Thymus (tissue), 11 donors: ENCODE measurements around the gene EDARADD. TPM values are rescaled to one million over a fixed set of nuclear protein-coding genes. Genes with fewer than 3 reads are reported as not detected.
A peak's percentile ranks its signal among the peaks of the same experiment; 100 is the strongest.
"Not testable (repeated sequence)": the region's sequence is repeated elsewhere in the genome, so short reads cannot be mapped to it uniquely, and the experiment has no call there.

Experiments
- DNase-seq, 9 donors: peaks; one replicate each; pipeline ENCODE4 v3.0.0-alpha.2; 2013; ENCODE audit warnings: low spot score in 9 of 9, low read depth in 6 of 9, missing footprints in 1 of 9
- H3K27ac ChIP-seq, 2 donors: one replicate each; pipeline ENCODE4 v1.5.1; 2013; ENCODE audit warnings: control low read depth in 1 of 2, low read depth in 1 of 2, low read length in 1 of 2, mild to moderate bottlenecking in 1 of 2, moderate library complexity in 1 of 2
- H3K27me3 ChIP-seq, 2 donors: one replicate each; pipeline ENCODE4 v1.5.1; 2013; ENCODE audit warnings: low read length in 1 of 2; ENCODE audit not compliant: control insufficient read depth in 2 of 2, insufficient read depth in 1 of 2
- H3K36me3 ChIP-seq, 2 donors: one replicate each; pipeline ENCODE4 v1.5.1; 2013; ENCODE audit warnings: low read length in 1 of 2, mild to moderate bottlenecking in 1 of 2, moderate library complexity in 1 of 2; ENCODE audit not compliant: control insufficient read depth in 2 of 2, insufficient read depth in 2 of 2
- H3K4me1 ChIP-seq, 2 donors: one replicate each; pipeline ENCODE4 v1.5.1; 2013; ENCODE audit warnings: low read length in 2 of 2; ENCODE audit not compliant: control insufficient read depth in 2 of 2, insufficient read depth in 2 of 2
- H3K4me3 ChIP-seq, 2 donors: one replicate each; pipeline ENCODE4 v1.5.1; 2013; ENCODE audit warnings: low read length in 2 of 2, control low read depth in 1 of 2, mild to moderate bottlenecking in 1 of 2
- H3K9me3 ChIP-seq, 2 donors: one replicate each; pipeline ENCODE4 v1.5.1; 2013; ENCODE audit warnings: low read length in 1 of 2, mild to moderate bottlenecking in 1 of 2; ENCODE audit not compliant: control insufficient read depth in 2 of 2, insufficient read depth in 1 of 2
- WGBS: extraction: QIAGEN DNeasy Blood & Tissue Kit; methylation state at CpG from one replicate; pipeline ENCODE4 v1.1.7; 2013; 5-methylcytosine and 5-hydroxymethylcytosine counted together
- polyA plus RNA-seq: library from polyadenylated mRNA; stranded (reverse); fragments of 200-250 nt; gene quantifications from one replicate; pipeline ENCODE4 v1.2.3, GENCODE V29; 2013
- total RNA-seq: library from RNA; stranded (reverse); fragments of 120-200 nt; gene quantifications from one replicate; pipeline ENCODE4 v1.2.4, GENCODE V29; 2013
- donor health status: healthy.

Gene EDARADD
- total and polyA plus RNA-seq, 2 donors = 3.3 to 4.2 TPM

DNA sequence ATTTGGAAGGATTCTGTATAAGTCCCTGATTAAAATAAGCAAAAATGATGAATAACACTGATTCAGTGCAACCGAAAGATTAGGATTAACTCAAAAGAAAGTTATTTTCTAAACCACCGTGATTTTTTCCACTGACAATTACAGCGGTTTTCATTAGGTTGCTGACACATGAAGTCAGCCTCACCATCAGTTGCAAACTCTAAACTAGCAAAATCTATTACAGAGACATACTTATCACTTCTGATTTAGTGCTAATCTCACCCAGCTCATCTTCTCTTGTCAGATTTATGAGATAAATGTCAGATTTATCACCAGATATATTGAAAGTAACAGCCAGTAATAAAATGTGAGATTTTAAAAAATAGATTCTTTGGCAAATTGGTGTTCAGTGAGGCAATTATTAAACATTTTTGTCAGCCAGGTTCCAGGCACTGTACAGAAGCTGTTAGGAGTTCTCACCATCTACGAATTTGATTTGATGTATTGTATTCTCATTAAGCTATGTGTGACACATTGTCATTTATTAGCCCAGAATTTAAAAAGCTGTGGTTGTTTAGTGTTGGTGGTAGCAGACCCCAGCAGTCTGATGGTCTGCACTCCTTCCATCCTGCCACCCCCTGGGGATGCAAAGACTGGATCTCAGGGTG, 92.4 kb downstream of the EDARADD start:
- H3K27ac ChIP-seq = no peak overlapping the region
- H3K4me1 ChIP-seq = peaks cover 0 to 3% of the 10 kb centered on the region in 2 donors
- H3K9me3 ChIP-seq = peaks cover 0 to 1% of the 10 kb centered on the region in 2 donors
- H3K36me3 ChIP-seq = no peaks in the 10 kb centered on the region
- peaks cover 0 to 15% of the 10 kb centered on the region in 2 donors for H3K27me3 ChIP-seq
- H3K4me3 ChIP-seq = no peak overlapping the region
- no peak for DNase-seq
- 93% methylated on average over 4 of the region's 4 CpGs for WGBS

GRCh38 chr1:236489161-236489560, 95.1 kb downstream of the EDARADD start:
- H3K27ac ChIP-seq, DNase-seq, H3K9me3 ChIP-seq, H3K4me1 ChIP-seq, H3K36me3 ChIP-seq, H3K4me3 ChIP-seq: not testable (repeated sequence)
- H3K27me3 ChIP-seq = peaks cover 0 to 19% of the 10 kb centered on the region in 2 donors
- 94% methylated on average over 3 of the region's 3 CpGs for WGBS

DNA sequence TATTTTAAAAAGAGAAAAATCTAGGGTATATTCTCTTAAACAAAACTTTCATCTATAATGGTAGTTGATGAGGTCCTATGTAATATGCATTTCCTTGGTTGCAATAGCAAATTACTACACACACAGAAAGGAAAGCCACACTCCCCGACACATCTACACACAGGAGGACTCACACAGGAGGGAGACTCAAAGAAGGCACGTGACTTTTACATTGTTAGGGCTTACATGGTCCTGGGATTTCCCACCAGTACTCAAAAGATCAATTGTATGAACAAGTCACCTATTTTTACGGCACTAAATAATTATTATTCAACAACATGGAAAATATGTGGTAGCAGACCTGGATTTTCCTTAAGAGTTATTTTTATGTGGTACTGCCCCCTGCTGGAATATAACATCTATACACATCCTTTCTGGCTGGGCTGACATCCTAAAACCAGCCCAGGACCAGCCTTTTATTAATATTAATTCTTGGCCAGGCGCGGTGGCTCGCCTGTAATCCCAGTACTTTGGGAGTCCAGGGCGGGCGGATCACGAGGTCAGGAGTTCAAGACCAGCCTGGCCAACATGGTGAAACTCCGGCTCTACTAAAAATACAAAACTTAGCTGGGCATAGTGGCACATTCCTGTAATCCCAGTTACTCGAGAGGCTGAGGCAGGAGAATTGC, 95.8 kb downstream of the EDARADD start:
- H3K9me3 ChIP-seq = peaks cover 0 to 1% of the 10 kb centered on the region in 2 donors
- no peak overlapping the region for H3K4me3 ChIP-seq
- H3K27me3 ChIP-seq = peaks cover 0 to 19% of the 10 kb centered on the region in 2 donors
- H3K27ac ChIP-seq = no peak overlapping the region
- no peaks in the 10 kb centered on the region for H3K36me3 ChIP-seq
- peak in 3 of 9 donors; percentile 23 to 46 (median 36) for DNase-seq
- 72% methylated on average over 11 of the region's 11 CpGs for WGBS
- H3K4me1 ChIP-seq = peaks cover 0 to 6% of the 10 kb centered on the region in 2 donors

- peaks cover 0 to 1% of the 10 kb centered on the region in 2 donors for H3K9me3 ChIP-seq
- H3K27ac ChIP-seq = no peak overlapping the region
- peaks cover 0 to 6% of the 10 kb centered on the region in 2 donors for H3K4me1 ChIP-seq
- H3K4me3 ChIP-seq = no peak overlapping the region
- H3K36me3 ChIP-seq = no peaks in the 10 kb centered on the region
- WGBS = 72% methylated on average over 10 of the region's 10 CpGs
- no peak for DNase-seq
- peaks cover 0 to 19% of the 10 kb centered on the region in 2 donors for H3K27me3 ChIP-seq
These were observed 97.5 kb downstream of the EDARADD start for GRCh38 chr1:236491469-236492136.

GRCh38 chr1:236492378-236492777, 98.3 kb downstream of the EDARADD start:
- peaks cover 0 to 6% of the 10 kb centered on the region in 2 donors for H3K4me1 ChIP-seq
- WGBS = 98% methylated on average over 2 of the region's 2 CpGs

GRCh38 chr1:236494082-236494481, 100.0 kb downstream of the EDARADD start:
- no peak overlapping the region for H3K4me3 ChIP-seq
- H3K27me3 ChIP-seq = peaks cover 0 to 19% of the 10 kb centered on the region in 2 donors
- H3K27ac ChIP-seq = no peak overlapping the region
- H3K36me3 ChIP-seq = no peaks in the 10 kb centered on the region
- H3K4me1 ChIP-seq = peaks cover 0 to 6% of the 10 kb centered on the region in 2 donors
- DNase-seq = no peak
- WGBS = 98% methylated on average over 11 of the region's 11 CpGs
- no peaks in the 10 kb centered on the region for H3K9me3 ChIP-seq

More at GRCh38 chr1:236492378-236492777, 98.3 kb downstream of the EDARADD start:
- H3K27me3 ChIP-seq = peaks cover 0 to 19% of the 10 kb centered on the region in 2 donors
- H3K9me3 ChIP-seq = no peaks in the 10 kb centered on the region
- H3K36me3 ChIP-seq = no peaks in the 10 kb centered on the region
- no peak overlapping the region for H3K27ac ChIP-seq
- no peak overlapping the region for H3K4me3 ChIP-seq
- no peak for DNase-seq

DNA sequence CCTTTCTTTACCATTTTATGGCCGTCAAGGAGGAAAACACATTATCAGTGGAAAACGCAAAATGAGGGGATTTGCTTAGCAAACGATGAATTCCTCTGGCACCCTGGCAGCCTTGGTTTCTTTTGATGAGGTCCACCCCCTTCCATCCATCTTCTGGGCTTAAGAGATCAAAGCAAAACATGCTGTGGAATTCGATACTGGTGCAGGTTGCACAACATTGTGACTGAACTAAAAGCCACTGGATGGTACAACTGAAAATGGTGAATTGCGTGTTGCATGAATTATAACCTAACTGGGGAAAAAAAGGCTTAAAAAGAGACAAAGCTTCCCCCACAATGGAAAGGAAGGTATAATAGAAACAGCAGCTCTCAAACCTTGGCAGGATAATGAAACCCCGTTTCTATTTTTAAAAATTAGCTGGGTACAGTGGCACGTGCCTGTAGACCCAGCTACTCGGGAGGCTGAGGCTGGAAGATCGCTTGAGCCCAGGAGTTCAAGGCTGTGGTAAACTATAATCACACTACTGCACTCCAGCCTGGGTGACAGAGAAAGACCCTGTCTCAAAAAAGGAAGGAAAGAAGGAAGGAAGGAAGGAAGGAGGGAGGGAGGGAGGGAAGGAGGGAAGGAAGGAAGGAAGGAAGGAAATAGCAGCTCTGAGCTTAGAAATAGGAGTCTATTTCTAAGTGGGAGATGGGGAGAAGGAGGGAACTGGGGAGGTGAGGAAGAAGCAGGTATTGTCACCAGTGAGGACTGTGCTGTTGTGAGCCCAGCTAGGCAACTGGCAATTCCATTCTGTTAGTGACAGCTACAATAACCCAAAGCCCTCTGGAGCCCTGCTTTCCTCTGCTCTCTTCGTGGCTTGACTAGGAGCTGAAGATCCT, 100.7 kb downstream of the EDARADD start:
- WGBS = 77% methylated on average over 10 of the region's 10 CpGs
- no peak for DNase-seq

DNA sequence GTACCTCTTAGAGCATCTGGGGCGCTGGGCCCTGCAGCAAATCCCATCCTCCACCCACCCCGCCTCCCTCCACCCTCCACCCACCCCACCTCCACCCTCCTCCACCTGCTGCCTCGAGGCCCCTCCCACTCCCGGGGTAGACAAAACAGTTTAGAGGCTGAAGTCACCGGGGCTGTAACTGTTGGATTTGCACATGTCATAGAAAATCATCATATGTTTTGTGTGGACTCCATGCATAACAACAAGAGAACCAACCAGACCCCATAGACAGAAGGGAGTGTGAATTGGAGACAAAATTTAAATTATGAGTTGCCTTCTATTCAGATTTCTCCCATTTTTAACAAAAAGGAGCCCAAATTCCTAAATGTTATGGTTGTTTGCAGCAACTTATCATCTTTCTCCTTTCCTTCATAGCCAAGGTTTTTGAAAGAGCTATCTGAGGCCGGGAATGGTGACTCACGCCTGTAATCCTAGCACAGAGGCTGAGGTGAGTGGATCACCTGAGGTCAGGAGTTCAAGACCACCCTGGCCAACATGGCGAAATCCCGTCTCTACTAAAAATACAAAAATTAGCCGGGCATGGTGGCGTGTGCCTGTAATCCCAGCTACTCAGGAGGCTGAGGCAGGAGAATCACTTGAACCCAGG, 101.5 kb downstream of the EDARADD start:
- peak in 1 of 9 donors; percentile 21 for DNase-seq
- Histone ChIP-seq H3K27me3 (peaks cover 0 to 13% of the 10 kb centered on the region in 2 donors), H3K27ac (no peak overlapping the region), H3K36me3 (no peaks in the 10 kb centered on the region), H3K4me1 (peaks cover 0 to 6% of the 10 kb centered on the region in 2 donors), H3K9me3 (no peaks in the 10 kb centered on the region), H3K4me3 (no peak overlapping the region)
- 80% methylated on average over 11 of the region's 11 CpGs for WGBS

More for the DNA sequence above, 100.7 kb downstream of the EDARADD start:
- Histone ChIP-seq H3K27ac (no peak overlapping the region), H3K27me3 (peaks cover 0 to 19% of the 10 kb centered on the region in 2 donors), H3K36me3 (no peaks in the 10 kb centered on the region), H3K9me3 (no peaks in the 10 kb centered on the region), H3K4me1 (peaks cover 0 to 6% of the 10 kb centered on the region in 2 donors), H3K4me3 (no peak overlapping the region)
